GM21717 (cell line): ENCODE data around the gene PRICKLE2.
A peak's percentile ranks its signal among the peaks of the same experiment; 100 is the strongest.

Experiments used
- ATAC-seq: cut with Tn5 transposase; IDR thresholded peaks from one replicate; pipeline ENCODE4 v1.9.1; 2021; ENCODE audit warnings: mild to moderate bottlenecking, moderate library complexity; ENCODE audit not compliant: unreplicated experiment

The PRICKLE2 gene, protein sequence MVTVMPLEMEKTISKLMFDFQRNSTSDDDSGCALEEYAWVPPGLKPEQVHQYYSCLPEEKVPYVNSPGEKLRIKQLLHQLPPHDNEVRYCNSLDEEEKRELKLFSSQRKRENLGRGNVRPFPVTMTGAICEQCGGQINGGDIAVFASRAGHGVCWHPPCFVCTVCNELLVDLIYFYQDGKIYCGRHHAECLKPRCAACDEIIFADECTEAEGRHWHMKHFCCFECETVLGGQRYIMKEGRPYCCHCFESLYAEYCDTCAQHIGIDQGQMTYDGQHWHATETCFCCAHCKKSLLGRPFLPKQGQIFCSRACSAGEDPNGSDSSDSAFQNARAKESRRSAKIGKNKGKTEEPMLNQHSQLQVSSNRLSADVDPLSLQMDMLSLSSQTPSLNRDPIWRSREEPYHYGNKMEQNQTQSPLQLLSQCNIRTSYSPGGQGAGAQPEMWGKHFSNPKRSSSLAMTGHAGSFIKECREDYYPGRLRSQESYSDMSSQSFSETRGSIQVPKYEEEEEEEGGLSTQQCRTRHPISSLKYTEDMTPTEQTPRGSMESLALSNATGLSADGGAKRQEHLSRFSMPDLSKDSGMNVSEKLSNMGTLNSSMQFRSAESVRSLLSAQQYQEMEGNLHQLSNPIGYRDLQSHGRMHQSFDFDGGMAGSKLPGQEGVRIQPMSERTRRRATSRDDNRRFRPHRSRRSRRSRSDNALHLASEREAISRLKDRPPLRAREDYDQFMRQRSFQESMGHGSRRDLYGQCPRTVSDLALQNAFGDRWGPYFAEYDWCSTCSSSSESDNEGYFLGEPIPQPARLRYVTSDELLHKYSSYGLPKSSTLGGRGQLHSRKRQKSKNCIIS

DNA sequence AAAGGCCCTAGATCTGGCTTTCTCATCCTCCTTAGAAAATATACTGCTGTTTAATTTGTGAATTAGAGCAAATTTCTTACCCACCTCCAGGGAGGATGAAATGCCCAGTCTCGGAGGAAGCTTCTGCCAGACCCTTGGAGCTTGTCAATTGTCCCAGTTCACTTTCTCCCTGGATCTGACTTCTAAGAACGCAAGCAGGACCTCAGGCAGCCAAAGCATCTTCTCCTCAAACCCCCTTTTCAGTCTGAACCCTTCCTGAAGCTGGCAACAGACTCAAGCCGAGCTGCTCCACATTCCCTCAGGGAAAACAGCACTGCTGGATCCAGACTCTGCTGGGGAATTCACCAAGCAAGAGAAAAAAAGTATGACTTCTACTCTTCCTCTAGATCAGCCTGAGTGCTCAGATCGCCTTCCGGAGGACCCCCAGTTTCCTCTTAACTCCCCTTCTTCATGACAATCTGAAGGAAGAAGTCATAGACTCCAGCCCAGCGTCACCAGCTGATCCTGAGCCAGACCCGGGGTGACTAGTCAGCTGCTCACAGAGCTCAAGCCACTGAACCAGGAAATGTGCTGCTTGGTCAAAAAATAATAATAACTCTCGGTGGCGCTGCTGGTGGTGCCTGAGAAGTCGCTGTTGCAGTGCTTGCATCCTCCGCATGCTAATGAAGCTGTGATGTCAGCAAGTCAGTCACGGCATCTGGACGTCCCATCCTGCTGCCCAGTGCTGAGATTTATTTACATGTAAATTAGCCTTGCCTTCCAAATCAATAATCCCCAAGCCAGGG is at the start of gene PRICKLE2:
Gene PRICKLE2 (minus strand): TSS at position 641 of the 785 bp plus-strand sequence. CDS start 26,539 bp downstream, outside the sequence.
- ATAC-seq, result peak; percentile 94

DNA sequence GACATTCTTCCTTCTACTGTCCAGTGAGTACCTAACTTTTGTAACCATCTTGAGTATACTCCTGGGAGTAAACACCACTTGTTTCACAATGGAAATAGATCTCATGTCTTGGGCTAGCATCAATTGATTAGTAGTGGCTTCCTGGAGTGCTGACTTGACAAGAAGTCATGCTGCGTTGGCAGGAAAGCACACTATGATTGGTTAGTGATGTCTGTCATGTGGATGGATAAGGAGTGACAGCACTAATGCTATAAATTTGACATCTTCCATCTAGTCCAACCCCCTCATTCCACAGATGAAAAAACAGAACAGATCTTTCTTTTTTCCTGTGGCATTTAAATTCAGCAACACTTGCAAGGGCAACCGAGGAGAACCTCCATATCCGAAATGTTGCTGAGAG is 47.6 kb upstream of the PRICKLE2 start:
- no peak for ATAC-seq

DNA sequence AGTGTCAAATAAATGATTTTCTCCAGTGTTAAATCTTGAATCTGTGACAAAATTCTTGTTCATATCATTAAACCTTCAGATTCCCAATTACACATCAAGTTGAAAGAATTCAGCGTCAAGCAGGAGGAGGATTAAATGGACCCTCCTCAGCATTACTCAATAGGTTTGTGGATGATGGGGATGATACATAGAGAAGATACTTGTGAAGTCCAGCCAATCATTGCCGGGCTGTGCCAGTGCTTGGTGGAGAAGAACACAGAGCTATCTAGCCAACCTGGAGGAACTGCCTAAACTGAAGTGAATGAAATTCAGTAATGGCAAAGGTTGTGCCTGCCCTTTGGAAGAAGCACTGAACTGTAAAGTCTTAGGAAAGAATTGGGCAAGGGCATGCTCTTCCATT is 47.0 kb upstream of the PRICKLE2 start:
- ATAC-seq, result no peak

DNA sequence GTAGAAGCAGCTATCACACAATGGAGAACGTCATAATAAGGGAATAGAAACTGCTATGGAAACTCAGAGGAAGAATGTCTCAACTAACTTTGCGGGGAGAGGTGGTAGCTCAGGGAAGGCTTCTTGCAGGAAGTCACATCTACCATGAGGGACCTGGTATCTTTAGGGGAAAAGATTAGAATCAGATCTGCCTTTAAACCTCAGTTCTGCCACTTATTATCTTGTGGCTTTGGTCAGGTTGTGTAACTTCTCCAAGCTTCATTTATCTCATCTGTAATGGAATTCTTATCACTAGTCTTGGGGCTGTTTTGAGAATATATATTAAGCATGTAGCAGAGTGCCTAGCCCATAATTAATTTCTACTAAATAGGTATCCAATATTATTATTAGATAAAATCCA is 46.4 kb upstream of the PRICKLE2 start:
- no peak for ATAC-seq

DNA sequence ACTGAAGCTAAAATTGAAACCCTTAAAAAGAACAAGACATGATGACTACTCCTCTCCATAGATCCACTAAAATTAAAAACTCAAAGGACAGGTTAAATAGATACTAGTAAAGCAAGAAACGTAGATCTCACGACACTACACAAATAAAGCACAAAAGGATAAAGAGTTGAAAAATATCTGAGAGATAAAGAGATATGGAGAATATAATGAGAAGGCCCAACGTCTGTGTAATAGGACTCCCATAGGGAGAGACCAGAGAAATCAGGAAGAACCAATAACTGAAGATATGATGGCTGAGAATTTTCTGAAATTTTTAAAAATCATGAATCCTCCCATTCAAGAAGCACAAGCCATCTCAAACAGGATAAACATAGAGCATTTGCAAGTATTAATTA is 45.6 kb upstream of the PRICKLE2 start:
- no peak for ATAC-seq

DNA sequence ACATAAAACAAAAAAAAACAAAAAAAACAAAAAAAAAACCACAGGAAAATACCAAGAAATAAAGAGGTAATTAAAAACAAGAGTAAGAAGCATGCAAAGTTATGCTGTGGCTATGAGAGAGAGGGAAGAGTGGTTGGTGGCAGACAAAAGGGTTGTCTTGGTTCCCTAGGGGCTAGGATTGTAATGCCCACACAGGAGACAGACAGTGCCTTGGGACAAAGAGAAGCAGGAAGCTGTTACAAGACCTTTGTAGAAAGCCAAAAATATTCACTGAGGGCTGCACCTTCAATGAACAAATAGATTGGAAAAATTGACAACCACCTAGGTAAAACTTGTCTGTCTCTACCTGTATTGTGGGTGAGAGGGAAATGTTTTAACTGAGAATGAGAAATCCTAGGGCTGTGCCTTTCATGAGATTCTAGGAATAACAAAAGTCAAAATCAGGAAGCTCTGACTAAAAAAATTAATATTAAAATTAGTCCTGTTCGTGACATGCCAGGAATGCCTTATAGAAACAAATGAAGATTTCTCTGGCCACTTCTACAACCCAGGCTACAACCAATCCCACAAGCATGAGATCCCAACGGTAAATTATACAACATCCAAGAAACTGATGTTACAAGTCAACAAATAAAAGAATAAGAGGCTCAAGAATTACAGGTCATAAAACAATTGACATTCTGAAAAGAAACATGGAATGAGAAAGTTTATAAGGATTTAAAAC is 45.0 kb upstream of the PRICKLE2 start:
- no peak for ATAC-seq

DNA sequence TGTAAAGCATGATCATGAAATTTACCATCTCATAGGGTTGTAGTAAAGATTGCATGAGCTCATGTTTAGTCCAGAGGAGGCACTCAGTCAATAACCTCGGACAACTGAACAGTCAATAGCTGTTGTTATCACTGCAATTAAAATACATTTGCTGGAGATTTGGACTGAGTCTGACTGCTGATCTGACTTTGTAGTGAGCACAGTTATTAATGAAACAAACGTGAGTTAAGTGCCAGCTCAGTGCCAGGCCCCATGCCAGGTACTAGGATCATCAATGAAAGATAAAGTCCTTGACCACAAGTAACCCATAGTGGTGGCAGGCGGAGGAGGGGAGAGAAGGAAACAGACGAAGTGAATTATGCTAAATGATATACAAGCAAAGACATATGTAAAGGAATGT is 43.7 kb upstream of the PRICKLE2 start:
- no peak for ATAC-seq

DNA sequence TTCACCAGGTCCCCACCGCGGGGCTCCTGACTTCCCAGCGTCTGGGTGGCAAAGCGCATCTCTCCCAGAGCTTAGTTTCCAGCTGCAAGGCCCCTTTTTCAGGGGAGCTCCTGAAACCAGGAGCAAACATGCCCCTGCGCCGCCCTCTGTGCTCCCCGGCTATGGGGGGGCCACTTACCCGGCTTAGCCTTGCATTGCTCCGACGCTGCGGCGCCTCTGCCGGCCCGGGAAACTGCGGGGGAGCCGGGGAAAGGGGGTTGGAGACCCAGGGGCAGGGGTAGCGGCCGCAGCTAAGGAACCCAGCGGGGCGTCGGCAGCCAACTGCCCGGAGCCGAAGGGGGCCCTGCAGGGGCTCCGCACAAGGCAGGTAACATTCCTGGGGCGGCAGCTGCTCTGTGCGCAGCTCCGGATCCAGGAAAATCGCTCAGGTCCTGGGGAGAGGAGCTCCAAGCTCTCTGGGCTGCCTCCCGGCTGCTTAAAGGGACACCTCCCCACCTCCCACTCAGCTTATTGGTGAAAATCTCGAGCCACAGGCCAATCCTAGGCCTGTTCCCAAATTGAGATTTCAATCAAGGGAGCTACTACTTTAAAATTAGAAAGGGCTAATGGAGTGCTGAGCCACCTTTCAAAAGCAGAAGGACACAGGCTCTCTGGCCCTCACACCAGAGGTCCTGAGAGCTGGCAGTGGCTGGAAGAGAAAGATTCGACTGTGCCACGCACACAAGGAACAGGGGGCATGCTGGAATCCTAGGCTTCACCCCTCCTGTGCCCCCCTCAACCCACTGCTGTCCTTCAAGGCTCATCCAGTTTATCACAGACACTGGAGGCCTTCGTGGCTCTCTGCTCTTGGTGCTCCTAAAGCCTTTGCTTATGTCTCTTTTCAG is 42.7 kb upstream of the PRICKLE2 start:
- no peak for ATAC-seq

DNA sequence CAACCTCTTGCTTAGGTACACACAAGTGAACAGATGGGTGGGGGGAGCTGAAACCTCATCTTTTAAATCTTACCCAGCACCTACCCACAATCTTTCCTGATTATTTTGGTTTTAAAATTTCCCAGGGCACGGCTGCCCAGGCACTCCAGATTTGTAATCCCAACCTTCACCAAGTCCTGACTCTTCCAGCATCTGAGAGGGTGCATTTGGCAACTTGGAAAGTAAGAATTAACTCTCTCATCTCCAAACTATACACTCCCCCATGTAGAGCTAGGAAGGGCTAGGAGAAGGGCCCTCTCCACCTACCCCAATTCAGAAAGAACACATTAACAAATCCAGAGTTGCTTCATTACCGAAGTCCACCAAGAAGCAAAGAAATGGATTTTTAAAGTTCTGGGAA is 41.7 kb upstream of the PRICKLE2 start:
- no peak for ATAC-seq

DNA sequence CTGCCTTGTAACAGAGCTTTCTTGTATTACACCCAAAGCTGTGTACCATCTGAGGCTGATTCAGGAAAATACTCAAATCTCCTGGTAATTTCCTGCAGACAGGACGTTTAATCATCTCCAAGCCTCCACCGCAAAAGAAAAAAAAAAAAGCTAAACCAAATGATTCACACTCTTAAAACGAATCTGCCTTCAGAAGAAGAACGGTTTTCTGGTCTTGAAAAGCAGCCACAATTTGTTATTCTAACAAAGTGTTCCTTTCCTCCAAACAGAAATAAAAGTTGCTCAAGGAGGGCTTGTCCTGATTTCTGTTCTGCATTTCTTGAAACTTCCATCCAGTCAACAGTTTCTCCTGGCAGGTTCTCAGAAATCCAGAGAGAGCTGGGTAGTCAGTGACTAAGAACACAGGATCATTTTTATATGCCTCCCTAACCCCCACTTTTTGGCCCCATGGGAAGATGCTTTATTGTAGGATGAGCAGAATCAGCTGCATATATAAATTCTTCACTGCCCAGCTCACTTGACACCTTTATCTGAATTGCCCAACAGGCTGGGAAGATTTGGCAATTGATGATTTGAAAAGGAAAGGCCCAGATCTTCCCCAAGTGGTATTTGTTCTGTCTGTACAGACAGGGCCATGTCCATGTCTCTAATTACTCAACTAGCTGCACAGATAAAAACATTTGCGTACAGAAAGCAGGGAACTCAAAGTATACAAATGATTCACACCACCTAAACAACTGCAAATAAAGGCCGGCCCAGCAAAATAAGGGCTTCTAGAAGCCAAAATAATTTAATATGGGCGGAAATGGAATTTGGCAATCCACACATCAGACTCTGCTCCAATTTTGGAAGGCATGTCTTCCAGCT is 41.0 kb upstream of the PRICKLE2 start:
- no peak for ATAC-seq

DNA sequence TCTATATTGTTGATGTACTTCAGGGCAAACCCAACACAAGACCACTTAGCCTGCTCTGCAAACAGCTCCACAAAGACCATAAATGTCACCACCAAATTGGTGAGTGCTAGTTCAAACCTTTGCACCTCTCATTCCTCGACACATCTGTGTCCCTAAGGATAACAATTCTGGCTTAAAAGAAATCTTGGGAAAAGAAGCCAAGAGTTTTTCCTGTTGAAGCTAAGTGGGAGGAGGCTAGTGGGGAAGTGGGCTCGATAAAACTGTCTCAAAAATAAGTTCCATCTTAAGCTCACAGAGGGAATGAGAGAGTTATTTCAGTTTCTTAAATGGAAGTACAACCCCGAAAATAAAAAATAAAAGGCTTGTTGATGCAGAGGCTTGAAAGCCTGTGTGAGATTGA is 40.4 kb upstream of the PRICKLE2 start:
- ATAC-seq, result no peak

DNA sequence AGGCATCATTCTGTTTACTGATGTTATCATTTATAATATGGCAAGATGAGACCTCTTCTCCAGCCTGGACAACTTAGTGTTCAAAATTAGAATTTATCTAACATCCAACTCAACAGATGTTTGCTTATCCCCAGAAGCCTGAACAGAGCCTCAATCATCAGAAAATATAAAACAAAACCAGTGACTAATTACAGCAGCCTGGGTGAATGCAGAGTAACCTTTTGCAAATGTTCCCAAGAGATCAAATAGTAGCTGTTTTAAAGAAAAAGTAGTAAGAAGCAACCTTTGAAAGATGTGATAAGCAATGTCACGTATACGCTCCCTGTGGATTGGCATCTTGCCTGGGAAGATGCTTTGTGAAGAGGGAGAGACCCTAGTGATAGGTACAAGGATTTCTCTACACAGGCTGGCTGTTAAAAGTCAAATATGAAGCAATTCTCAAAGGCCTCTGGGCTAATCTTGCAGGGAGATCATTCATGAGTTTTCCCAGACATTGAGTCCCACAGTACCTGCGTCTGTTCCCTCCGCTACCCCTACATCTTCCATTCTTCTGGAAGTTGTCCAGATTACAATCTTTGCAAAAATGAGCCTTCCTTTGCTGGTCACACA is 39.3 kb upstream of the PRICKLE2 start:
- no peak for ATAC-seq

DNA sequence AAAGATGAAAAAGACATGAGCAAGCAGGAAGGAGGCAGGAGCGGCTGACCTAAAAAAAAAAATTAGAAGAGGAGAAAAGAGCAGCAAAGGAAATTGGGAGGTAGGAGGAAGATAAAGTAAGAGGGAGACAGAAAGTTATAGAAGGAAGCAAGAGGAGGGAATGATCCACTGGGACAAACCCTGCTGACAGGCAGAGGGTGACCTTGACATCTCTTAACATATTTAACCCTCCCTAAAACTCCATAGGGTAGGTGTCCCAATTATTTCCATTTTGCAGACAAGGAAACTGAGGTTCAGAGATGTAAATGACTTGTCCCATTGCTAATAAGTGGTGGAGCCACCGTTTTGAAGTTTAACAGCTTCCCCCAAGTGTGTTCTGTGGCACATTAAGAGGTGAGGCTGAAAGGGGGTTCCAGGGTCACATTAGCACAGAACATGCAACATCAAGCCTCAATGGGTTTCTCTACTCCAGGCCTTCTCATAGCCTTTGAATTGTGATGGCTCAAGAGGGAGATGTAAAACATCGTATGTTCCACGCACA is 37.4 kb upstream of the PRICKLE2 start:
- no peak for ATAC-seq

DNA sequence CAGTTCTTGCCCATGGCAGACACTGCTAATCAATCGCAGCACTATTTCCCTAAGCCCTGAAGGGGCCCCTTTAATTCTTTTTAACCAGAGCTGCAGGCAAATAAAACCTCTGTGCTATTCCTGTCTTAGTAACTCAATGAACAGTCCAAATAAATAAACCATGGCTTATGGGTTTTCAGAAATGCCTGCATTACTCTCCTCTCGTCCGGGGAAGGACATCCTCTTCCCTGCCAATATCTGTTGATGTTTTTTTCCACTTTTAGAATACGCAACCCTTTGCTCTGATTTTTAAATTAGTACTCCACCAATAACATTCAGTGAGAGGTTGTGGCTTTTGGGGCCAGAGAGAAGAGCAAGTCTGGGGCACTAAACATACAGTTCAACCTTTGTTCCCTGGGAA is 35.2 kb upstream of the PRICKLE2 start:
- ATAC-seq, result no peak

DNA sequence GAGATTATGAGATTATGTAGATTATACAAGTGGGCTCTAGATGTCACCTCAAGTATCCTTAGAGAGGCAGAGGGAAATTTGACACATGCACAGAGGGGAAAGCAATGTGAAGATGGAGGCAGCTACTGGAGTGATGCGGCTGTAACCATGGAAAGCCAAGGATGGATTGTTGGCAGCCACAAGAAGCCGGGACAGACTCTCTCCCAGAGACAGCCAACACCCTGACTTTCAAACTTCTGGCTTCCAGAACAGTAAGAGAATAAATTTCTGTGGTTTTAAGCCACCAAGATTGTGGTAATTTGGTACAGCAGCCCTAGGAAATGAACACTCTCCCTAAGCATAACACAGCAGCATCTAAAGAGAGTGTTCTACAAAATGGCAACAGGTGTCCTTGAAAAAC is 34.4 kb upstream of the PRICKLE2 start:
- ATAC-seq, result no peak

DNA sequence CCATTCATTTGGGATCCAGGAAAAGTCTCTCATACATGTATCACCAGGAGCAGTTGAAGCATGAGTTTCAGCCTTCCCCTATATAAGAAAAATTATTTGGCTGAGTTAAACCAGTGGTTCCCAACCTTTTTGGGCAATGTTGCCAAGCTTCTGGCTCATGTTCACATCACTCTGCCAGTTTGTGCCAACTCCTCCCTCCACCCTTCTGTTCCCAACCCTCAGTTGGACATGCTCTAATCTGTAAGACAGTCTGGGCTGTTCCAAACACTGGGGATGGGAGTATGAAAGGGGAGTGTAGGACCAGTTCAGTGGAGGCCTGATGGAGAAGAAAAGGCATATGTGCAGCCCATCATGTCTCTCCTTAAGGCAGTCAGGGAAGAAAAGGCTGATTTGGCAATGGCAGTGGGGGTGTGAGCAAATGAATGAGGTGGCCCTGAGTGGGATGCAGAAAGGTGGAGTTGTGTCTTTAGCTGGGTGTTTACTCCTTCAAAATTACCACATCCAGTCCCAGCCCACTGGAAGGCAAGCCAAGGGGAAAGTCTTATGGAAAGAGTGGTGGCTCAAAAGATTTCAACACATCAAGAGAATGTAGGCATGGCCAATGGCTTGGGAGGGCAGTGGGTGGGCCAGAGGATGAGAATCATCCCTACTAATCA is 32.0 kb upstream of the PRICKLE2 start:
- no peak for ATAC-seq

DNA sequence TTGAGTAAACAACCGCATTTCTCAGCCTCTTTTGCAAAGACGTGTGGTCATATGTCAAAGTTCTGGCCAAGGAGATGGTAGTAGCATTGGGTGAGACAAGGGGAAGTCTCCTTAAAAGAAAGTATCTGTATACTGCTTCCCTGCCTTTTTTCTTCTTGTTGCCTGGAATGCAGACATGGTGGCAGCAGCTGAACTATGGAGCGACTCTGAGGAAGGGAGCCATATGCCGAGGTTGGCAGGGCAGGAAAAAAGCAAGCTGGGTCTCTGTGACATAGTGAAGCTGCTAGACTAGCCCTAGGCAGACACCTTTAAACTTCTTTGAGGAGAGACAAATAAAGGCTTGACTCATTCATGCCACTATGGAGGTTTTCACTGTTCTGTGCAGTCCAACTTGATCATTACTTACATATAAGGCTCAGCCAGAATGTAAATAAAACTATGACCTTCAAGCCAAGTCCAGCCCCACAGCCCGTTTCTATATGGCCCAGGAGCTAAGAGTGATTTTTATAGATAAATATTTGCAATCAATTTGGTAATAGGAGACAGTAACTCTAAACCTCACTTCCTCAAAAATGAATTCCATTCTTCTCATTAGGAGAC is 30.6 kb upstream of the PRICKLE2 start:
- ATAC-seq, result no peak
